ENCODE results near the gene EFNA5. TPM values are rescaled to one million over a fixed set of nuclear protein-coding genes. Genes with fewer than 3 reads are reported as not detected.

Gene EFNA5
- total and polyA plus RNA-seq, 10 of the 15 experiments (the other 5 are each of a cell fraction or from before 2014, with no cell fraction given), result 0.19 to 12.6 (median 3.9) TPM

DNA sequence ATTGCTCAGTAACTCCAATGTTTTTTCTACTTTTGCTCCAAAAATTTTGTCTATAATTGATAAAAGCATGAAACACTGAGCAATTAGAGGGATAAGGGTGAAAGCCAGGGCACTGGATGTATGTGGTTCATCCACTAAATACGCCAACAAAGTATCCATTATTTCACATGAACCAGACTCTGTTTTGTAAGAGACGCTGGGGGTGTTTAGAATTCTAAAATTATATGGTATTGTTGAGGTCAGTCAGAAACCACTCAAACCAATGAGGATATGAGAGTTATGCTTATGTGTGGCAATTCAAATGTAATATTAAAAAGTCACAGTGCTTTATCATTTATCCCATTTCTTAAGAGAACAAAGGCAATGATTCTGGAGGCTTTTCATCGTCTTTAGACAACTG, 220.2 kb downstream of the EFNA5 start:
- in situ Hi-C loops (cut with MboI) (no loop called here), intact Hi-C loops (cut with micrococcal nuclease; ENCODE audit: unreplicated experiment) (no loop called here)
- no peaks in the 10 kb centered on the region for H4K20me1 ChIP-seq (ENCODE audit: control insufficient read depth, insufficient read depth)
- no peak overlapping the region for H3K27ac ChIP-seq (ENCODE audit: control insufficient read depth, insufficient read depth)
- POLR2A ChIA-PET, result interaction anchor here (1.1 kb wide), 1 partner anchor 12 kb away, joined by 3 read pairs; no protein-coding TSS in a partner anchor
- H3K4me1 ChIP-seq (ENCODE audit: control insufficient read depth, insufficient read depth, low read length), result no peaks in the 10 kb centered on the region; the same call in 1 of the 2 replicates
- no peak overlapping the region for H3K9ac ChIP-seq (ENCODE audit: control insufficient read depth, insufficient read depth, low read length)
- no peak overlapping the region for H3K4me2 ChIP-seq (ENCODE audit: control insufficient read depth, insufficient read depth)
- H3K9me3 ChIP-seq (replicated peaks; ENCODE audit: control insufficient read depth, insufficient read depth, low read length), result no peaks in the 10 kb centered on the region; the same call in 1 of the 3 replicates
- TF ChIP-seq, protein P1, sequence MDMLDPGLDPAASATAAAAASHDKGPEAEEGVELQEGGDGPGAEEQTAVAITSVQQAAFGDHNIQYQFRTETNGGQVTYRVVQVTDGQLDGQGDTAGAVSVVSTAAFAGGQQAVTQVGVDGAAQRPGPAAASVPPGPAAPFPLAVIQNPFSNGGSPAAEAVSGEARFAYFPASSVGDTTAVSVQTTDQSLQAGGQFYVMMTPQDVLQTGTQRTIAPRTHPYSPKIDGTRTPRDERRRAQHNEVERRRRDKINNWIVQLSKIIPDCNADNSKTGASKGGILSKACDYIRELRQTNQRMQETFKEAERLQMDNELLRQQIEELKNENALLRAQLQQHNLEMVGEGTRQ (IDR thresholded peaks at IDR 0.05; ENCODE audit: borderline replicate concordance, low read depth, low read length), result no peak
- peak; percentile 32; the same call in 1 of the 2 replicates for TF ChIP-seq RUNX3 (IDR thresholded peaks at IDR 0.05; ENCODE audit: low read length)
- no peaks in the 10 kb centered on the region for H3K27me3 ChIP-seq (replicated peaks in 1 of 2; ENCODE audit: control insufficient read depth in 2 of 2, insufficient read depth in 2 of 2, low read length in 1 of 2)
- SMC1A ChIA-PET (ENCODE audit: uncharacterized antibody, unreplicated experiment), result interaction anchor here (0.6 to 6.8 kb wide), 6 partner anchors 9 to 62 kb away, joined by 3 to 68 read pairs (median 3); no protein-coding TSS in a partner anchor
- peaks cover 2% of the 10 kb centered on the region for H3K79me2 ChIP-seq (ENCODE audit: control insufficient read depth, insufficient read depth, low read length)
- CTCF ChIA-PET, result interaction anchor here (0.8 kb wide), 1 partner anchor 54 kb away, joined by 4 read pairs; no protein-coding TSS in a partner anchor
- peak; percentile 26; the same call in 1 of the 3 replicates for ATAC-seq
- FAIRE-seq, result no peak
- BruUV-seq (replicated peaks), result no TSS peak
- no peak overlapping the region for H3K4me3 ChIP-seq
- H2AFZ ChIP-seq (ENCODE audit: control insufficient read depth, low read depth, low read length), result no peak overlapping the region
- no peak for DNase-seq (ENCODE audit: low read depth, low spot score)
- H3K36me3 ChIP-seq (ENCODE audit: control insufficient read depth in 2 of 2, insufficient read depth in 2 of 2, low read length in 1 of 2), result no peaks in the 10 kb centered on the region
- WGBS (ENCODE audit: insufficient coverage, insufficient replicate concordance, low lambda C conversion rate, missing lambda C conversion rate), result 61% methylated on average over 3 of the region's 3 CpGs
- RAD21 ChIA-PET (ENCODE audit: unreplicated experiment), result interaction anchor here (1.0 kb wide), 1 partner anchor 9 kb away, joined by 3 read pairs; no protein-coding TSS in a partner anchor

DNA sequence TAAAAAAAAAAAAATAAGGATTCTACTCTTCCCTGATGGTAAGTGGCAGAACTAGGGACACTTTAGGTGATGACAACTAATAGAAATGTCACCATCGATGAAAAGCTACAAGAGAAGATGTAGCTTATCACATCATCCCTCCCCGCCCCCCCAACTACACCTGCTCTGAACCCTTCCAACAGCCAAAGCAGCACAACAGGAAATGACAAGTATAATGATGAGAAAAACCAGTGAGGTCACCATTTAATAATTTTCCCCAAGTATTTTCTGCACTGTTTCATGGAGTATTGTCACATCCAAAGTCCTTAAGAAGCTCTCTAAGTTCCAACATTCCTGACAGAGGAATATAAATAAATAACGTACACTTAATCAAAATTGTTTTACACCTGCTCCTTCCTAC, 221.4 kb downstream of the EFNA5 start:
- H3K4me1 ChIP-seq (ENCODE audit: control insufficient read depth, insufficient read depth, low read length), result no peaks in the 10 kb centered on the region; the same call in 1 of the 2 replicates
- H3K4me3 ChIP-seq, result 0 out of 2 replicates have a peak overlapping the region, but pooled peaks have one; percentile 5
- peak; percentile 42; the same call in 1 of the 3 replicates for ATAC-seq
- no peak overlapping the region for H3K27ac ChIP-seq (ENCODE audit: control insufficient read depth, insufficient read depth)
- intact Hi-C loops (cut with micrococcal nuclease; ENCODE audit: unreplicated experiment), result no loop called here
- H3K9ac ChIP-seq (ENCODE audit: control insufficient read depth, insufficient read depth, low read length), result no peak overlapping the region
- no peak overlapping the region for H3K4me2 ChIP-seq (ENCODE audit: control insufficient read depth, insufficient read depth)
- WGBS (ENCODE audit: insufficient coverage, insufficient replicate concordance, low lambda C conversion rate, missing lambda C conversion rate), result 79% methylated on average over 3 of the region's 3 CpGs
- TF ChIP-seq CREB1 (IDR thresholded peaks at IDR 0.05; ENCODE audit: low read depth) (peak; percentile 36; the same call in 1 of the 2 replicates), MYB (IDR thresholded peaks at IDR 0.05; ENCODE audit: borderline replicate concordance, low read depth, low read length) (no peak)
- H2AFZ ChIP-seq (ENCODE audit: control insufficient read depth, low read depth, low read length), result no peak overlapping the region
- in situ Hi-C loops (cut with MboI), result no loop called here
- ChIA-PET CTCF (interaction anchor here (0.7 to 1.2 kb wide), 2 partner anchors 15 to 19 kb away, joined by 3 to 5 read pairs; no protein-coding TSS in a partner anchor), POLR2A (interaction anchor here (0.6 to 1.8 kb wide), 2 partner anchors 11 to 29 kb away, joined by 4 to 7 read pairs; no protein-coding TSS in a partner anchor), RAD21 (ENCODE audit: unreplicated experiment) (interaction anchor here (1.7 kb wide), 1 partner anchor 121 kb away, joined by 6 read pairs; no protein-coding TSS in a partner anchor), SMC1A (ENCODE audit: uncharacterized antibody, unreplicated experiment) (interaction anchor here (0.6 to 2.1 kb wide), 7 partner anchors 11 to 578 kb away, joined by 3 to 7 read pairs (median 4); no protein-coding TSS in a partner anchor)
- no TSS peak for BruUV-seq (replicated peaks)
- no peak for DNase-seq (ENCODE audit: low read depth, low spot score)
- H4K20me1 ChIP-seq (ENCODE audit: control insufficient read depth, insufficient read depth), result no peaks in the 10 kb centered on the region
- FAIRE-seq, result no peak
- no peaks in the 10 kb centered on the region for H3K27me3 ChIP-seq (replicated peaks in 1 of 2; ENCODE audit: control insufficient read depth in 2 of 2, insufficient read depth in 2 of 2, low read length in 1 of 2)
- H3K9me3 ChIP-seq (replicated peaks; ENCODE audit: control insufficient read depth, insufficient read depth, low read length), result no peaks in the 10 kb centered on the region; the same call in 1 of the 3 replicates
- no peaks in the 10 kb centered on the region for H3K36me3 ChIP-seq (ENCODE audit: control insufficient read depth in 2 of 2, insufficient read depth in 2 of 2, low read length in 1 of 2)
- peaks cover 2% of the 10 kb centered on the region for H3K79me2 ChIP-seq (ENCODE audit: control insufficient read depth, insufficient read depth, low read length)
